Measurements from ENCODE around the gene ALG12. TPM values are rescaled to one million over a fixed set of nuclear protein-coding genes. Genes with fewer than 3 reads are reported as not detected.

Gene ALG12
- total and polyA plus RNA-seq, 2 of the 13 experiments (the other 11 are each of a cell fraction or from before 2014, with no cell fraction given) = 7.8 to 15.8 TPM

GRCh38 chr22:49966774-49967705, 48.8 kb upstream of the ALG12 start (continued):
- TF ChIP-seq SNAPC4 (CRISPR knock-in tag; IDR thresholded peaks at IDR 0.05) (no peak), ZNF816 (CRISPR knock-in tag; IDR thresholded peaks at IDR 0.05; ENCODE audit: borderline replicate concordance) (peak; percentile 63; the same call in 1 of the 2 replicates), CBFB (CRISPR knock-in tag; IDR thresholded peaks at IDR 0.05) (peak; percentile 21; the same call in 1 of the 2 replicates), SETDB1 (CRISPR knock-in tag; IDR thresholded peaks at IDR 0.05; ENCODE audit: borderline replicate concordance) (no peak), PPARG (CRISPR knock-in tag; conservative IDR thresholded peaks at IDR 0.05) (no peak), HMGXB4 (CRISPR knock-in tag; IDR thresholded peaks at IDR 0.05; ENCODE audit: borderline replicate concordance in 1 of 2, low read depth in 1 of 2) (peak in 1 of 2 experiments; percentile 42; a peak in 1 of 4 replicates), ZFP82 (CRISPR knock-in tag; IDR thresholded peaks at IDR 0.05; ENCODE audit: borderline replicate concordance) (no peak), TRIM22 (IDR thresholded peaks at IDR 0.05) (no peak), ZUFSP (CRISPR knock-in tag; IDR thresholded peaks at IDR 0.05; ENCODE audit: borderline replicate concordance) (no peak), ZNF331 (CRISPR knock-in tag; IDR thresholded peaks at IDR 0.05) (no peak), SP2 (CRISPR knock-in tag; IDR thresholded peaks at IDR 0.05) (no peak), ZNF749 (CRISPR knock-in tag; IDR thresholded peaks at IDR 0.05; ENCODE audit: borderline replicate concordance) (no peak), ZNF720 (CRISPR knock-in tag; IDR thresholded peaks at IDR 0.05) (no peak), SMYD3 (CRISPR knock-in tag; IDR thresholded peaks at IDR 0.05) (no peak), YY1 (IDR thresholded peaks at IDR 0.05; ENCODE audit: insufficient read depth, insufficient replicate concordance, low read depth, low read length) (peak; percentile 68), MAFG (CRISPR knock-in tag; IDR thresholded peaks at IDR 0.05) (no peak), DRAP1 (CRISPR knock-in tag; IDR thresholded peaks at IDR 0.05) (no peak; the same call in none of the 2 replicates), SKI (IDR thresholded peaks at IDR 0.05; ENCODE audit: partially characterized antibody) (peak; percentile 32)
